HG03571 (cell line): ENCODE measurements around the gene POLR1G.

Experiments used
- ATAC-seq: cut with Tn5 transposase; IDR thresholded peaks from one replicate; pipeline ENCODE4 v1.9.1; 2021; ENCODE audit not compliant: unreplicated experiment

The POLR1G gene

GRCh38 chr19:45444318-45445041, 38.0 kb downstream of the POLR1G start:
- peak; percentile 52 for ATAC-seq

- ATAC-seq: no peak
These were observed 38.7 kb downstream of the POLR1G start for GRCh38 chr19:45445139-45445538.

- ATAC-seq: no peak
These were observed 39.9 kb downstream of the POLR1G start for GRCh38 chr19:45446295-45446694.

- ATAC-seq: no peak
These were observed 40.5 kb downstream of the POLR1G start for GRCh38 chr19:45446944-45447343.

- ATAC-seq: no peak
These were observed 41.9 kb downstream of the POLR1G start for GRCh38 chr19:45448425-45448756.

GRCh38 chr19:45448887-45449299, 42.4 kb downstream of the POLR1G start:
- no peak for ATAC-seq

- ATAC-seq: no peak
These were observed 43.5 kb downstream of the POLR1G start for GRCh38 chr19:45450012-45450333.

GRCh38 chr19:45451131-45451849, 44.8 kb downstream of the POLR1G start:
- no peak for ATAC-seq

GRCh38 chr19:45451850-45452387, 45.5 kb downstream of the POLR1G start:
- ATAC-seq: no peak

- ATAC-seq: no peak
These were observed 49.5 kb downstream of the POLR1G start for GRCh38 chr19:45455707-45456499.

GRCh38 chr19:45456500-45456815, 50.0 kb downstream of the POLR1G start:
- ATAC-seq: no peak

GRCh38 chr19:45457776-45458175, 51.3 kb downstream of the POLR1G start:
- no peak for ATAC-seq
